Suprapubic skin (tissue), 3 donors: ENCODE results near the gene RAD51D.

Experiments used
- CTCF ChIP-seq, 2 donors: fragments of 200-600 bp in 1 of 2; fragments of 450-650 bp in 1 of 2; sonication (generic) in 1 of 2; IDR thresholded peaks; one replicate each; pipeline ENCODE4 v1.5.1; 2016 to 2019; ENCODE audit warnings: antibody characterized with exemption in 2 of 2, mild to moderate bottlenecking in 1 of 2, moderate library complexity in 1 of 2
- POLR2A ChIP-seq, 2 donors: fragments of 450-650 bp; IDR thresholded peaks; one replicate each; pipeline ENCODE4 v1.6.1; 2017; ENCODE audit warnings: antibody characterized with exemption in 2 of 2, mild to moderate bottlenecking in 2 of 2, moderate library complexity in 2 of 2

- no peak for TF ChIP-seq POLR2A (IDR thresholded peaks at IDR 0.05)
- no peak for TF ChIP-seq CTCF (IDR thresholded peaks at IDR 0.05)
Measured at GRCh38 chr17:35076874-35077273, 42.8 kb downstream of the RAD51D start.
